ENCODE results near the gene RFK.

RFK gene

GRCh38 chr9:76424491-76424890 lies 30.3 kb upstream of the RFK start:
- no peak for DNase-seq (ENCODE audit: extremely low read depth, insufficient read length)
- H3K36me3 ChIP-seq (ENCODE audit: control insufficient read depth, insufficient read depth, low read length) = no peaks in the 10 kb centered on the region
- no peaks in the 10 kb centered on the region for H3K27me3 ChIP-seq (replicated peaks; ENCODE audit: control insufficient read depth, insufficient read depth, low read length)
- no peak for TF ChIP-seq CTCF (IDR thresholded peaks at IDR 0.05; ENCODE audit: insufficient read depth, low read length, poor library complexity, severe bottlenecking)
- no peak overlapping the region for H3K4me3 ChIP-seq (replicated peaks; ENCODE audit: low read depth, low read length)

DNA sequence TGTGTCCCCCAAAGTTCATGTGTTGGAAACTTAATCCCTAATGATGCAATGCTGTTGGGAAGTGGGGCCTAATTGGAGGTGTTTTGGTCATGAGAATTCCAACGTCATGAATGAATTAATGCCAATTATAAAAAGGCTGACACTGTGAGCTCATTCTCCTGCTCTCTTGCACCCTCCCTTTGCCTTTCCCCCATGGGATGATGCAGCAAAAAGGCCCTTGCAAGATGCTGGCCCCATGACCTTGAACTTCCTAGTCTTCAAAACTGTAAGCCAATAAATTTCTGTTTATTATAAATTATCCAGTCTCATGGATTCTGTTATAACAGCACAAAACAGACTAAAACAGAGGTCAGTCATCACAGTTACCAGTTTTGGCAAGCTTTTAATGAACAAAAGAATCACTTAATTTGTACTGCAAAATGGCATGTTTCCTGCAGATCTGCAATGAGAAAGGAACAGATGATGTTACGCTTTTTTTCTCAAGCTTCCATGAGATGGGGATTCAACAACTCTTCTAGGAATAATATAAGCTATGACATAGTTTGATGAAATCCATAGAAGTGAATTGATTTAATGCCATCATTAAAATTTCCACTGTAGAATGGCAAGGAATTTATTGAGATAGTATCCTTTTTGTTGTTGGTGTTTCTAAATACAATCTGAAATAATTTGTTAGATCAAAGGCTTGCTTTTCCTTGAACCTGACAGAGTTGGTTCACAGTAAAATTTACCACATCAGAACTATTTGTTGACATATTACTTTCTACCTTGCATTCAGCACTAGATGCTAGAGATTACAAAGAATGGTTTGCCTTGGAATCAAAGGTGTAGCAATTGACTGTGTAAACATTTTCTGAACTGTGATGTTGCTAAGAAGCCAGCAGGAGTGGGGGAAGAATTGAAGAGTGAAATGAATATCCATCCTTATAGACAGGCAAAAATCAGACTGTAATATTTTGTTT lies 29.3 kb upstream of the RFK start:
- no peak for DNase-seq (ENCODE audit: extremely low read depth, insufficient read length)
- no peaks in the 10 kb centered on the region for H3K36me3 ChIP-seq (ENCODE audit: control insufficient read depth, insufficient read depth, low read length)
- no peak overlapping the region for H3K4me3 ChIP-seq (replicated peaks; ENCODE audit: low read depth, low read length)
- TF ChIP-seq CTCF (IDR thresholded peaks at IDR 0.05; ENCODE audit: insufficient read depth, low read length, poor library complexity, severe bottlenecking) = no peak
- H3K27me3 ChIP-seq (replicated peaks; ENCODE audit: control insufficient read depth, insufficient read depth, low read length) = no peaks in the 10 kb centered on the region

GRCh38 chr9:76419782-76420380 lies 25.7 kb upstream of the RFK start:
- H3K27me3 ChIP-seq (replicated peaks; ENCODE audit: control insufficient read depth, insufficient read depth, low read length) = no peaks in the 10 kb centered on the region
- H3K36me3 ChIP-seq (ENCODE audit: control insufficient read depth, insufficient read depth, low read length) = no peaks in the 10 kb centered on the region
- TF ChIP-seq CTCF (IDR thresholded peaks at IDR 0.05; ENCODE audit: insufficient read depth, low read length, poor library complexity, severe bottlenecking) = peak; percentile 70
- no peak for DNase-seq (ENCODE audit: extremely low read depth, insufficient read length)
- H3K4me3 ChIP-seq (replicated peaks; ENCODE audit: low read depth, low read length) = no peak overlapping the region

- no peak for DNase-seq (ENCODE audit: extremely low read depth, insufficient read length)
- Histone ChIP-seq H3K4me3 (replicated peaks; ENCODE audit: low read depth, low read length) (no peak overlapping the region), H3K27me3 (replicated peaks; ENCODE audit: control insufficient read depth, insufficient read depth, low read length) (no peaks in the 10 kb centered on the region), H3K36me3 (ENCODE audit: control insufficient read depth, insufficient read depth, low read length) (no peaks in the 10 kb centered on the region)
- TF ChIP-seq CTCF (IDR thresholded peaks at IDR 0.05; ENCODE audit: insufficient read depth, low read length, poor library complexity, severe bottlenecking) = no peak
Observed at GRCh38 chr9:76417394-76417793, 23.2 kb upstream of the RFK start.

DNA sequence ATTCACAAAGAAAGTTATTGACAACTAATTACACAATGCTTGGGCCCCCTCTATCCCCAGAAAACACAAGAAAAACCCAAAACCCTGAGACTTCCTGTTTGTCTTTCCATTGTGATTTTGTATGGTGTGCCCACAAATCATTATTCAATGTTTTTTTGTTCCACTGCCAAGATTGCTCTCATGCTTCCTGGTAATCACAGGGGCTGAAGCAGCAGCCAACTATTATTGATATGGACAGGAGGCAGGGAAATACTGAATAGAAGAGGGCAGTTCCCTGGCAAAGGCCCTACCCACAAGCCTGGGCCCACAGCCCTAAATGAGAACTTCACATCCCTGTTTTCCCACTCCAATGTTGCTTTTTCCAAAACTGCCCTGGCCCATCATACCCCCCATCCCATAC lies 21.5 kb upstream of the RFK start:
- H3K27me3 ChIP-seq (replicated peaks; ENCODE audit: control insufficient read depth, insufficient read depth, low read length) = no peaks in the 10 kb centered on the region
- H3K36me3 ChIP-seq (ENCODE audit: control insufficient read depth, insufficient read depth, low read length) = no peaks in the 10 kb centered on the region
- no peak for TF ChIP-seq CTCF (IDR thresholded peaks at IDR 0.05; ENCODE audit: insufficient read depth, low read length, poor library complexity, severe bottlenecking)
- DNase-seq (ENCODE audit: extremely low read depth, insufficient read length) = no peak
- no peak overlapping the region for H3K4me3 ChIP-seq (replicated peaks; ENCODE audit: low read depth, low read length)
